ENCODE results near the gene DIPK1C.
A peak's percentile ranks its signal among the peaks of the same experiment; 100 is the strongest.
"Not testable (repeated sequence)": the region's sequence is repeated elsewhere in the genome, so short reads cannot be mapped to it uniquely, and the experiment has no call there.

Gene DIPK1C

DNA sequence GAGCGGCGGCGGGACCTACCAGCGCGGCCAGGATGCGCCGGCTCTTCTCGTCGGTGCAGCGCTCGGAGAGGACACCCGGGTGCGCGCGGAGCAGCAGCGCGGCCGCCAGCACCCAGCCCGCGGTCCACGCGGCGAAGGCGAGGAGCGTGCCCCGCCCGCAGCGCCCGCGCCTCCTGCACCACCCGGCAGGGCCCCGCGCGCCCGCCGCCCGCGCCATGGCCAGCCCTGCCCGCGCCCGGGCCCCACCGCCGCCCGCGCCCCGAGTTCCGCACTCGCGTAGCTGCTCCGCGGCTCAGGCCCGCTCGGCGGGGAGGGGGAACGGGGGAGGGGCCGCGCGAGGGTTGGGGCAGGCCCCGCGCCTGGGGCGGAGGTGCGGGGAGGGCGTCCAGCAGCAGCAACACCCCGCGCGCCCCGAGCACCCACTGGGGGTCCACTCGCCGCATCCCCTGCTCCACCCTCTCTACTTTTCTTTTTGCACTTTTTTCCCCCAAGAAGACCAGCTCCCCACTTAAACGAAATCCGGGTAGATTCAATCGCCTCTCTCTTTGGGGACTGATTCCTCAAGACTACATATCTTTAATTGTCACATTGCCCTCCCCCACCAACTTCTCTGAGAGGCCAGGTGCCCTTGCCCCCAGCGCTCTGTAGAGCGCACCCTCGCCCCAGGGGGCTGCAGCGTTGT lies at the start of gene DIPK1C:
DIPK1C (minus strand) TSS at position 266 of the 682 bp plus-strand sequence; CDS start at position 217, 49 bp downstream.
- Histone ChIP-seq H3K4me3 (ENCODE audit: low read depth, low read length) (peak within 1 kb of the TSS; percentile 56), H3K27me3 (ENCODE audit: control insufficient read depth, insufficient read depth, low read length) (peaks cover 54% of the 10 kb centered on the region), H3K4me1 (ENCODE audit: control insufficient read depth, insufficient read depth, low read length) (no peaks in the 10 kb centered on the region), H3K9ac (ENCODE audit: low read depth, low read length) (no peak within 1 kb of the TSS), H3K9me3 (ENCODE audit: control insufficient read depth, insufficient read depth, low read length) (no peaks in the 10 kb centered on the region), H3K36me3 (ENCODE audit: control insufficient read depth, insufficient read depth, low read length) (no peaks in the 10 kb centered on the region)

DNA sequence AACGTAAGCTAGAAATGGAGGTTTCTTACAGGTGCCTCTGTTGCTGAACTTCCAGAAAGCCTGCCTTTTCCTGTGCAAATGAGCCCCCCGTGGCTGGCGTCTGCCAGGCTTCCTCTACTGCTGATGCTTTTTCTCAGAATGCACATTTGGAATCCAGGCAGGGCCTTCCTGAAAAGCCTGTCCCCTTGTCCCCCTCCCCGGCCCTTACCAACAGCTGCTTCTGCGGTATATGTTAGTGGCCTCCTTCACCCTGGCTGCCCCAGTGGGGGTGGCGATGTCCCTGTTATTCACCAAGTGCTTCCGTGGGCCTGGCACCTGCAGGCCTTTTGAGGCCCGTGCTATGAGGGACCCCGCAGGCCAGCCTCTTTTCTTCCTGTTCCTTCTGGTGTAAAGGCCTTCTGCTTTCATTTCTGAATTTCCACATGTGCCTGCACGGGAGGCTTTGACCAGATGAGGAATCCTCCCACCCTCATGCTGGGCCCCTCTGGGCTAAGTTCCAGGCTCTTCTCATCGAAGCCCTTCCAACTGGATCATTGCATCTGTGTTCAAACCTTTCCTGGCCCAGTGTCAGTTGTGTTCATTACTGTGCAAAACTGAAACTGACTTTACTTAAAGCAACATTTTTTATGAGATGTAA lies 49.5 kb upstream of the DIPK1C start:
- H3K36me3 ChIP-seq (ENCODE audit: control insufficient read depth, insufficient read depth, low read length) = peaks cover 60% of the 10 kb centered on the region

DNA sequence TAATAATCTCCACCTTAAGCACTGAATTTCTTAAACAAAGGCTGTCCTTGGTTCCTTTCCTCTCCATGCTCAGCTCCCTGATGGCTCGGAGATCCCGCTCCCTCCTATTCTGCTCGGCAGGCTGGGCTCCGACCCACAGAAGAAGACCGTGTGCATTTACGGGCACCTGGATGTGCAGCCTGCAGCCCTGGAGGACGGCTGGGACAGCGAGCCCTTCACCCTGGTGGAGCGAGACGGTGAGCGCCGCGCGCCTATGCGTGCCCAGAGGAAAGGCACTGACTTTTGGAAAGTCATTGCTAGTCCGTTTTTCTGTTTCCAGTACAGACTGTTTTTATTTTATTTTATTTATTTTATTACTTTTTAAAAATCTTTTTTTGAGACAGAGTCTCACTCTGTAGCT lies 48.7 kb upstream of the DIPK1C start:
- no peaks in the 10 kb centered on the region for H3K27me3 ChIP-seq (ENCODE audit: control insufficient read depth, insufficient read depth, low read length)
- H3K4me1 ChIP-seq (ENCODE audit: control insufficient read depth, insufficient read depth, low read length) = no peaks in the 10 kb centered on the region
- peaks cover 62% of the 10 kb centered on the region for H3K36me3 ChIP-seq (ENCODE audit: control insufficient read depth, insufficient read depth, low read length)
- H3K9ac ChIP-seq (ENCODE audit: low read depth, low read length) = no peak overlapping the region
- H3K9me3 ChIP-seq (ENCODE audit: control insufficient read depth, insufficient read depth, low read length) = no peaks in the 10 kb centered on the region
- no peak overlapping the region for H3K4me3 ChIP-seq (ENCODE audit: low read depth, low read length)

More for the DNA sequence above, 49.5 kb upstream of the DIPK1C start:
- no peaks in the 10 kb centered on the region for H3K4me1 ChIP-seq (ENCODE audit: control insufficient read depth, insufficient read depth, low read length)
- no peak overlapping the region for H3K4me3 ChIP-seq (ENCODE audit: low read depth, low read length)
- no peaks in the 10 kb centered on the region for H3K27me3 ChIP-seq (ENCODE audit: control insufficient read depth, insufficient read depth, low read length)
- no peaks in the 10 kb centered on the region for H3K9me3 ChIP-seq (ENCODE audit: control insufficient read depth, insufficient read depth, low read length)
- H3K9ac ChIP-seq (ENCODE audit: low read depth, low read length) = no peak overlapping the region

DNA sequence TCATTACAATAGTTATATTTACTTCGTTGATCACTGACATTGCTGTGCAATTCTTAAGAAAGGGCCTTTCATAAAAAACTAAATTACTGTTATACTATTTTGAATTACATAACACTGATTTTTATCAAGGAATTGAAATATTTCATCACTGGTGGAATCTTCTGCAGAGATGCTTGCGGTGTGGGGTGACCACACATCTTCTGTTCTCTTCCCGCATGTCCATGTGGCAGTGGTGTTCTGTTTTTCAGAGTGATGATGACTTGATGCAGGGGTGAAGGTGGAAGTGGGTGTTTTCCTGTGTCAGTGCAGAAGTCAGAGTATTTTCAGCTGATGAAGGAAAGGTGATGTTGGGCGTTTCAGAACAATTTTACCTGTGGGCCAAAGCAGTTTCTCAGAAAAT lies 46.0 kb upstream of the DIPK1C start:
- no peaks in the 10 kb centered on the region for H3K4me1 ChIP-seq (ENCODE audit: control insufficient read depth, insufficient read depth, low read length)

DNA sequence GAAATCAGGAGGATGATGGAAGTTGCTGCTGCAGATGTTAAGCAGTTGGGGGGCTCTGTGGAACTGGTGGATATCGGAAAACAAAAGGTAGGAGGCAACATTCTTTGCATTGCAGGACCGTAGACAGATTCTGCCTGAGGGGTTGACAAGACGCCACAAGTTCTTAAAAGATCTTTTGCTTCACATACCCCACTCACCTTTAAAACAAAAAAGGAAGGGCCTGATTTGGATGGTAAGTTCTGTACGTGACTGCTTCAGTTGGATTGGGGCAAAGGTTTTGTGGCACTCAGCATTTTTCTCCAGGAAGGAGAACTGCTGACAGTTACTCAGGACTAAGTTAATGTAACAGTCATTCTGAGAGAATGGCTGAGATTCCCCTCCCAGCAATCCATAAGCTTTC lies 44.3 kb upstream of the DIPK1C start:
- Histone ChIP-seq H3K9me3 (ENCODE audit: control insufficient read depth, insufficient read depth, low read length) (no peaks in the 10 kb centered on the region), H3K4me3 (ENCODE audit: low read depth, low read length) (no peak overlapping the region), H3K27me3 (ENCODE audit: control insufficient read depth, insufficient read depth, low read length) (no peaks in the 10 kb centered on the region), H3K9ac (ENCODE audit: low read depth, low read length) (no peak overlapping the region), H3K36me3 (ENCODE audit: control insufficient read depth, insufficient read depth, low read length) (peaks cover 23% of the 10 kb centered on the region), H3K4me1 (ENCODE audit: control insufficient read depth, insufficient read depth, low read length) (no peaks in the 10 kb centered on the region)

More for the DNA sequence above, 46.0 kb upstream of the DIPK1C start:
- peaks cover 40% of the 10 kb centered on the region for H3K36me3 ChIP-seq (ENCODE audit: control insufficient read depth, insufficient read depth, low read length)
- H3K27me3 ChIP-seq (ENCODE audit: control insufficient read depth, insufficient read depth, low read length) = no peaks in the 10 kb centered on the region
- H3K9me3 ChIP-seq (ENCODE audit: control insufficient read depth, insufficient read depth, low read length) = no peaks in the 10 kb centered on the region
- H3K9ac ChIP-seq (ENCODE audit: low read depth, low read length) = no peak overlapping the region
- no peak overlapping the region for H3K4me3 ChIP-seq (ENCODE audit: low read depth, low read length)

DNA sequence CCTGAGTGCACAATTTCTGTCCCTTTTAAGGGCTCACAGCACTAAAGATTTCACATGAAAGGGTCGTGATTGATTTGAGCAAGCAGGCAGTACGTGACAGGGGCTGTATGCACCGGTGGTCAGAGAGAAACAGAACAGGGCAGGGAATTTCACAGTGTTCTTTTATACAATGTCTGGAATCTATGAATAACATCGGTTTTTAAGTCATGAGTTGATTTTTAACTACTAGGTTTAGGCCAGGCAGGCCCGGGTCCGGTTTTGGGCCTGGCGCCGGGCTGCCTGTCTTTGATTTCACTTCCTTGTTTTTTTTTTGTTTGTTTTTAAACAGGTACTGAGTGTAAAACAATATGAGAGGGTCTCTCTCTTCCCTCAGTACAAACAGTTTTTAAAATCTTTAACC lies 43.7 kb upstream of the DIPK1C start:
- H3K9ac ChIP-seq (ENCODE audit: low read depth, low read length); H3K4me1 ChIP-seq (ENCODE audit: control insufficient read depth, insufficient read depth, low read length); H3K9me3 ChIP-seq (ENCODE audit: control insufficient read depth, insufficient read depth, low read length); H3K4me3 ChIP-seq (ENCODE audit: low read depth, low read length); H3K27me3 ChIP-seq (ENCODE audit: control insufficient read depth, insufficient read depth, low read length): not testable (repeated sequence)
- H3K36me3 ChIP-seq (ENCODE audit: control insufficient read depth, insufficient read depth, low read length) = peaks cover 20% of the 10 kb centered on the region

DNA sequence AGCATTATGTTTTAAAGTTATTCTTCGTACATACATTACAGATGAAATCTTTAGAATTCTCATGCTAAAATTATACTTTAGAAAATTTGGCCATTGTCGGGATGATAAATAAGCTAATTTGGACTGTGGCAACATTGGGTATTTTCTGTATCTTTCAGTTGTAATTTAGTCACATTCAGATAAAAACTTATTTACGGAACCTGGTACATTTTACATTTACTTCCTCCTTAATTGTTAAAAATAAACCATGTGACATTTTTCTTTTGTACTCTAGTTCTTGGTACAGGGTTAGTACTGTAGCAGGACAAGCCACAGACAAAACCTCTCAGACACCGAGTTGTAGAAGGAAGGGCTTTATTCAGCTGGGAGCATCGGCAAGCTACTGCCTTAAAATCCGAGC lies 43.3 kb upstream of the DIPK1C start:
- Histone ChIP-seq H3K4me1 (ENCODE audit: control insufficient read depth, insufficient read depth, low read length) (no peaks in the 10 kb centered on the region), H3K36me3 (ENCODE audit: control insufficient read depth, insufficient read depth, low read length) (peaks cover 20% of the 10 kb centered on the region), H3K9ac (ENCODE audit: low read depth, low read length) (no peak overlapping the region), H3K9me3 (ENCODE audit: control insufficient read depth, insufficient read depth, low read length) (no peaks in the 10 kb centered on the region), H3K27me3 (ENCODE audit: control insufficient read depth, insufficient read depth, low read length) (no peaks in the 10 kb centered on the region), H3K4me3 (ENCODE audit: low read depth, low read length) (no peak overlapping the region)

DNA sequence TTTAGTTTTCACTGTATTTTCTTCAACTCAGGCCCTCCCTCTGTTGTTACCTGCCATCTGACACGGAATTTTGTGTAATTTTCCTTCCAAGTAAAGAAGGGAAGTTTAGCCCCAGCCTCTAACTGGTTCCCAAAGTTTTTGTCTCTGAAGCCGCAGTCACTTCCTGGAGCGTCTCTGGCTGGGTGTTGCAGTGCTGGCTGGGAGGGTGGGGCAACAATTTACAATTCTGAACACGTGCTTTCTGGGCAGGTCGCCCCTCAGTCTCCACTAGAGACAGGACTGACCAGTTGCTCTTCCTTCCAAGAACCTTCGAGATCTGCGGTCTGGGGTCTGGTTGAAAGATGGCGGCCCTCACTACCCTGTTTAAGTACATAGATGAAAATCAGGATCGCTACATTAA lies 42.5 kb upstream of the DIPK1C start:
- no peaks in the 10 kb centered on the region for H3K9me3 ChIP-seq (ENCODE audit: control insufficient read depth, insufficient read depth, low read length)
- no peaks in the 10 kb centered on the region for H3K4me1 ChIP-seq (ENCODE audit: control insufficient read depth, insufficient read depth, low read length)
- no peak overlapping the region for H3K9ac ChIP-seq (ENCODE audit: low read depth, low read length)
- peaks cover 20% of the 10 kb centered on the region for H3K36me3 ChIP-seq (ENCODE audit: control insufficient read depth, insufficient read depth, low read length)
- H3K27me3 ChIP-seq (ENCODE audit: control insufficient read depth, insufficient read depth, low read length) = no peaks in the 10 kb centered on the region
- no peak overlapping the region for H3K4me3 ChIP-seq (ENCODE audit: low read depth, low read length)

DNA sequence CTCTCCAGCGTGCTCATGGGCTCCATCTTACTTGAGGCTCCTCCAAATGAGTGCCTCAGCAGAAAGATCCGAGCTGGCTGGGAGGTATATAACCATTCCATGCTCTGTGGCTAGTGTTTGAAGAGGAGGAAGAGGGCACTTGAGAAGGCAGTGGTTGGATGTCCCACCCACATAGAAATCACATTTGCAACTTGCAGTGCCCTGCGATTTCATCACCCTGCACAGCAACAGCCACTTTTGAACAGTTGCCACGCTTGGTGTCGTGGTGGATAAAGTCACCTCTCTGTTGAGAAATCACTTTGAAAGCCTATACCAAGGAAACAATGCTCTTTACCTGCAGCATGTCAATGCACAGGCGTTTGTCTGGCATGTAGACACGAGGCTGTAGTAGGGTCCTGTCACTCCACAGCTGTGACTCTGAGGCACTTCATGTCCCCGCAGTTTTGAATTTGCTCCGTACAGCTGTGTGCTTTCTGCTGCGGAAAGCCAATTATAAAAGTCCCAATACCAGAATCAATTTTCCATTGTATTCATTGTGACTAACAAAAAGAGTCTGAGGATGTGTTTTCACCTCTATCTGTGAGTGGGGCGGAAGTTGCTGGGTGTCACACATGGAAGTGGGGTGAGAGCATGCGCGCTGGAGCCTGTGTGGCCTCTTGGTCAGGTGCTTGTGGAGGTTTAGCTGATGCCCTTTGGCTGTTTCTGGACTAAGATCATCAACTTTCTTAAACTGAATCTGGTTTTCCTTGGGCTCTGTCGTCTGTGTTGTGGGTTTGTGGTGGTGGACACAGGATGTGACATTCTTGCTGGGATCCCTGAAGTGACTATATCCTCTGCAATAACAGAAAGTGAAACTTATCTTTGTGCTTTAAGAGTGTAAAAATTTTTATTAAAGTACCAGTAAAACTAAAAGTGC lies 41.9 kb upstream of the DIPK1C start:
- Histone ChIP-seq H3K9ac (ENCODE audit: low read depth, low read length) (no peak overlapping the region), H3K27me3 (ENCODE audit: control insufficient read depth, insufficient read depth, low read length) (no peaks in the 10 kb centered on the region), H3K9me3 (ENCODE audit: control insufficient read depth, insufficient read depth, low read length) (no peaks in the 10 kb centered on the region), H3K4me3 (ENCODE audit: low read depth, low read length) (no peak overlapping the region), H3K4me1 (ENCODE audit: control insufficient read depth, insufficient read depth, low read length) (no peaks in the 10 kb centered on the region), H3K36me3 (ENCODE audit: control insufficient read depth, insufficient read depth, low read length) (peaks cover 17% of the 10 kb centered on the region)

DNA sequence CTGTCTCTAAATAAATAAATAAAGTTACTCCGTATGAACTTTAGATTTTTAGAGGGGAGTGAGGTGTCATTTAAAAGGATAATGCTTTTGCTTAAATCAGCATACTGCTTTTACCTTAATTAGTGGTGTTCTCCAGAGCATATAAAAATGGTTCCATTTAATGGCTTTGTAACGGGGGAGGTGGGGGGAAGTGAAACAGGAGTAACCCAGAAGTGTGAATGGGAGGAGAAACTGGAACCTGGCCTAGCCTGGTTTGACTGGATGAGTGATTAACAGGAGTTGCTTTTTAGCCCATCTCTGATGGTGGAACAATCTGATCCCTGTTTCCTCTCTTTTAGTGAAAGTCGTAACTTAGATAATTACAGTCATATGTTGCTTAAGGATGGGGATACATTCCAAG lies 40.7 kb upstream of the DIPK1C start:
- H3K9me3 ChIP-seq (ENCODE audit: control insufficient read depth, insufficient read depth, low read length) = no peaks in the 10 kb centered on the region
- H3K4me3 ChIP-seq (ENCODE audit: low read depth, low read length) = no peak overlapping the region
- no peaks in the 10 kb centered on the region for H3K4me1 ChIP-seq (ENCODE audit: control insufficient read depth, insufficient read depth, low read length)
- no peaks in the 10 kb centered on the region for H3K27me3 ChIP-seq (ENCODE audit: control insufficient read depth, insufficient read depth, low read length)
- H3K9ac ChIP-seq (ENCODE audit: low read depth, low read length) = no peak overlapping the region
- H3K36me3 ChIP-seq (ENCODE audit: control insufficient read depth, insufficient read depth, low read length) = peaks cover 17% of the 10 kb centered on the region

DNA sequence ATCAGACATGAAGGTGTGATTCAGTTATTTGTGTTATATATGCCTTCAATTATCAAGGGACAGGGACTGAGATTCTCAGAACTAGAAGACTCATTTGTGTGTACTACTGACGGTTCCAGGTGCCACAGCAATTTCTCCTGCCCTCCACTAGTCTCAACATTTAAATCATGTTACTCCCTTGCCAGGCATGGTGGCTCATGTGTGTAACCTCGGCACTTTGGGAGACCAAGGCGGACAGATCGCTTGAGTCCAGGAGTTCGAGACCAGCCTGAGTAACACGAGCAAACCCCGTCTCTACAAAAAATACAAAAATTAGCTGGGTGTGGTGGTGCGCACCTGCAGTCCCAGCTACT lies 40.2 kb upstream of the DIPK1C start:
- Histone ChIP-seq H3K36me3 (ENCODE audit: control insufficient read depth, insufficient read depth, low read length) (peaks cover 12% of the 10 kb centered on the region), H3K4me1 (ENCODE audit: control insufficient read depth, insufficient read depth, low read length) (no peaks in the 10 kb centered on the region), H3K27me3 (ENCODE audit: control insufficient read depth, insufficient read depth, low read length) (no peaks in the 10 kb centered on the region), H3K9me3 (ENCODE audit: control insufficient read depth, insufficient read depth, low read length) (no peaks in the 10 kb centered on the region), H3K4me3 (ENCODE audit: low read depth, low read length) (peak overlapping the region; percentile 91), H3K9ac (ENCODE audit: low read depth, low read length) (no peak overlapping the region)

Measured in iPS-15b (cell line).